ENCODE measurements around the gene MAB21L4.
A peak's percentile ranks its signal among the peaks of the same experiment; 100 is the strongest.

GRCh38 chr2:240851078-240851991 is 44.6 kb downstream of the MAB21L4 start:
- peak; percentile 80 to 96 (median 94) for TF ChIP-seq CTCF (IDR thresholded peaks at IDR 0.05)
- no peak for TF ChIP-seq POLR2A (IDR thresholded peaks at IDR 0.05)
